ENCODE results near the gene OLFML1. TPM values are rescaled to one million over a fixed set of nuclear protein-coding genes. Genes with fewer than 3 reads are reported as not detected.

The OLFML1 gene
- total and polyA plus RNA-seq, 12 donors, result 4.0 to 12.6 (median 6.2) TPM

DNA sequence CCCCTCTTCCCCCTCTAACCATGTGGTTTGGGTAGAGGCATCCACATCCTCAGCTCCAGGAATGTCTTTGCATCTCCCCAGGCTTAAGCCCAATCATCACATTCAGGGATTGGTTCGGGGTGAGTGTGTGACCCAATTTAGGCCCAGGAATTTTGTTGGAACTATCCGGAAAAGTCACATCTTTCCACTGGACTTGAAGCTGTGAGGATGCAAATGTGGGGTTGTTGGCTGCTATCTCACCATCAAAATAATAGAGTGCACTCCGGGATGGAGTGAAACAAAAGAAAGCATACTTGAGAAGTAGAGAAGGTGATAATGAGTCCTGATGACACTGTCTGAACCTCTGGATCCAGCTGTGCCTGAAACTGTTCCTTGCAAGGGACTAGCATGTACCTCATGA, 33.8 kb upstream of the OLFML1 start:
- H3K4me1 ChIP-seq (replicated peaks in 1 of 2), result no peaks in the 10 kb centered on the region
- TF ChIP-seq, protein P1, sequence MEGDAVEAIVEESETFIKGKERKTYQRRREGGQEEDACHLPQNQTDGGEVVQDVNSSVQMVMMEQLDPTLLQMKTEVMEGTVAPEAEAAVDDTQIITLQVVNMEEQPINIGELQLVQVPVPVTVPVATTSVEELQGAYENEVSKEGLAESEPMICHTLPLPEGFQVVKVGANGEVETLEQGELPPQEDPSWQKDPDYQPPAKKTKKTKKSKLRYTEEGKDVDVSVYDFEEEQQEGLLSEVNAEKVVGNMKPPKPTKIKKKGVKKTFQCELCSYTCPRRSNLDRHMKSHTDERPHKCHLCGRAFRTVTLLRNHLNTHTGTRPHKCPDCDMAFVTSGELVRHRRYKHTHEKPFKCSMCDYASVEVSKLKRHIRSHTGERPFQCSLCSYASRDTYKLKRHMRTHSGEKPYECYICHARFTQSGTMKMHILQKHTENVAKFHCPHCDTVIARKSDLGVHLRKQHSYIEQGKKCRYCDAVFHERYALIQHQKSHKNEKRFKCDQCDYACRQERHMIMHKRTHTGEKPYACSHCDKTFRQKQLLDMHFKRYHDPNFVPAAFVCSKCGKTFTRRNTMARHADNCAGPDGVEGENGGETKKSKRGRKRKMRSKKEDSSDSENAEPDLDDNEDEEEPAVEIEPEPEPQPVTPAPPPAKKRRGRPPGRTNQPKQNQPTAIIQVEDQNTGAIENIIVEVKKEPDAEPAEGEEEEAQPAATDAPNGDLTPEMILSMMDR (IDR thresholded peaks at IDR 0.05), result no peak
- no peak for TF ChIP-seq POLR2A (IDR thresholded peaks at IDR 0.05)
- no peaks in the 10 kb centered on the region for H3K36me3 ChIP-seq (replicated peaks in 1 of 2)
- no peak overlapping the region for H3K27ac ChIP-seq
- no peaks in the 10 kb centered on the region for H3K9me3 ChIP-seq (replicated peaks in 1 of 3)
- intact Hi-C loops (cut with DNase I), result no loop called here
- no peak overlapping the region for H3K4me3 ChIP-seq
- WGBS, 4 donors, result 71 to 84% (median 74%) methylated on average over 3 of the region's 3 CpGs
- no peaks in the 10 kb centered on the region for H3K27me3 ChIP-seq
- DNase-seq, result no peak

DNA sequence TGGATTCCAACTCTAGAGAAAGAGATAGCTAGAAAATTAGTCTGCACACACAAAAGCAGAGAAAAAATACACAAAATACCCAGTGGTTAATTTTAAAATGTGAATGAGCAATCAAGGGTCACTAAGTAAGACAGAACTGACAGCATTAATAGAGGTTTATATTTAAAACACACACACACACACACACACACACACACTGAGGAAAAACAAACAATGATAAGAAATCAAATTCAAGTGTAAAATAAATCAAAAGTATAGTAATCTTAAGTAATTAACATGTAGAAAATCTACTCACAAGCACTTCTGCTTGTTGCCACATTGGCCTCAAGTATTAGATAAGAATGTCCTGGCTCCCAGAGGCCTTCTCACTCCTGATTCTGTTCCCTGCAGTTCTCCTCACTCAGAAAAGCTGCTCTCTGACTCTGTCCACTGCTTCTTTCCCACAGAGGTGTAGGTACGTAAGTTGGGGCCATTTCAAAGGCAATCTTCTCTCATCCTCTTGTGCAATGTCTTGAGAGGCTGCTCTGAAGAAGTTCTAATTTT, 33.3 kb upstream of the OLFML1 start:
- peaks cover 0 to 3% of the 10 kb centered on the region in 2 donors for H3K4me1 ChIP-seq (replicated peaks in 1 of 2)
- DNase-seq, result no peak
- 86 to 97% (median 91%) methylated on average over 1 of the region's 1 CpG for WGBS, 4 donors
- intact Hi-C loops (cut with DNase I), result no loop called here
- no peak overlapping the region for H3K27ac ChIP-seq
- H3K4me3 ChIP-seq, result no peak overlapping the region
- H3K27me3 ChIP-seq, result no peaks in the 10 kb centered on the region
- no peaks in the 10 kb centered on the region for H3K36me3 ChIP-seq (replicated peaks in 1 of 2)
- H3K9me3 ChIP-seq (replicated peaks in 1 of 3), result no peaks in the 10 kb centered on the region
- TF ChIP-seq POLR2A (IDR thresholded peaks at IDR 0.05), result no peak
- TF ChIP-seq, protein P1 (IDR thresholded peaks at IDR 0.05), result no peak

DNA sequence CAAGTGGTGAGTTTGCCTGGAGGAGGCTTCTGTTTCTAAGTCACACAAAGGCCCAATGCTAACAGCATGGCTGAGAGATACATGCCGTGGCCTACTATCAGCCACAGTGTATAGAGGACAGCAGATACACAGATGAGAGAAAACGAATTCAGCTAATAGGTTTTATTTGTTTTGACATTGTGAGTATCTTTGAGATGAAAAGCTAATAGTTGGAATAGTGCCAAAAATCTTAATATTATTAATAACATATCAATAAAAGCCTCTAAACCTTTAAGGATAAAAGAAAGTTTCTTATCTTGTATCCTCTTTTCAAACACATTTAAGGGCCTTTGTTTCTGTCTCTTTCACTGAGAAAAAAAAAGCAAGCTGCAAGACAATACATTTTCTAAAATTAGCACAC, 30.5 kb upstream of the OLFML1 start:
- no peaks in the 10 kb centered on the region for H3K36me3 ChIP-seq (replicated peaks in 1 of 2)
- 63 to 76% (median 65%) methylated on average over 2 of the region's 2 CpGs for WGBS, 4 donors
- peaks cover 0 to 5% of the 10 kb centered on the region in 2 donors for H3K4me1 ChIP-seq (replicated peaks in 1 of 2)
- no peaks in the 10 kb centered on the region for H3K9me3 ChIP-seq (replicated peaks in 1 of 3)
- no peak for DNase-seq
- H3K4me3 ChIP-seq, result no peak overlapping the region
- TF ChIP-seq POLR2A (IDR thresholded peaks at IDR 0.05), result no peak
- TF ChIP-seq, protein P1 (IDR thresholded peaks at IDR 0.05), result no peak
- H3K27me3 ChIP-seq, result no peaks in the 10 kb centered on the region
- no peak overlapping the region for H3K27ac ChIP-seq
- intact Hi-C loops (cut with DNase I), result no loop called here

DNA sequence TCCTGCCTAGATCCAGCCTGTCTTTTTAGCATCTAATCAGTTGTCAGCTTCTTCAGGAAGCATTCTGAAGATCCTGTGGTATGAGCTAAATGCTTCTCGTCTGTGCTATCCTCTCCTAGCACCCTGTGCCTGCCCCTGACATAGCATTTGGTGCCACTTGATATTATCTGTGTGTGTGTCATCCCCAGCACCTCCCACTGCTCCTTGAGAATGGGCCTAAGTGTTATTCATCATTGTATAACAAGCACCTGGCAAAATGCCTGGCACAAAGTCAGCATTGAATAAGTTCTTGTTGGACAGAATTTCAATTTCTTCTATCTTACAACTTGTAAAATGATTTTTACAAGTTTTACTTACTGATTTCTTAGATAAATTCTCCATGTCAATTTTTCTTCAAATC, 28.1 kb upstream of the OLFML1 start:
- Histone ChIP-seq H3K4me1 (replicated peaks in 1 of 2) (peaks cover 0 to 5% of the 10 kb centered on the region in 2 donors), H3K9me3 (replicated peaks in 1 of 3) (no peaks in the 10 kb centered on the region), H3K4me3 (no peak overlapping the region), H3K36me3 (replicated peaks in 1 of 2) (no peaks in the 10 kb centered on the region), H3K27me3 (no peaks in the 10 kb centered on the region), H3K27ac (no peak overlapping the region)
- intact Hi-C loops (cut with DNase I), result no loop called here
- no peak for TF ChIP-seq POLR2A (IDR thresholded peaks at IDR 0.05)
- TF ChIP-seq, protein P1 (IDR thresholded peaks at IDR 0.05), result no peak
- 38 to 57% (median 51%) methylated on average over 1 of the region's 1 CpG for WGBS, 4 donors
- peak in 6 of 7 donors; percentile 38 to 77 (median 67) for DNase-seq

All from adrenal gland (tissue), 12 donors.